Right kidney (tissue), 9 donors: ENCODE data around the gene HIGD1B.
A peak's percentile ranks its signal among the peaks of the same experiment; 100 is the strongest.
"Not testable (repeated sequence)": the region's sequence is repeated elsewhere in the genome, so short reads cannot be mapped to it uniquely, and the experiment has no call there.

ENCODE experiments used
- DNase-seq: peaks from one replicate; pipeline ENCODE4 v3.0.0-alpha.2; 2016
- long read RNA-seq, 8 donors: transcript quantifications; one replicate each; lab custom pipeline, GENCODE V29; 2026

HIGD1B gene
- long read RNA-seq, donor 1, partial matches to known transcripts = 0 of 2 reads
- long read RNA-seq, donor 1, other reads (novel, unspliced or antisense) = 0 of 2 reads
- long read RNA-seq, donor 2, partial matches to known transcripts = 0 of 2 reads
- long read RNA-seq, donor 2, other reads (novel, unspliced or antisense) = 0 of 2 reads
- long read RNA-seq, donor 3, partial matches to known transcripts = 39 of 44 reads
- long read RNA-seq, donor 3, other reads (novel, unspliced or antisense) = 5 of 44 reads
- long read RNA-seq, donor 4 = 0 reads
- long read RNA-seq, donor 5 = 0 reads
- long read RNA-seq, donor 6 = 0 reads
- long read RNA-seq, donor 7 = 0 reads
- long read RNA-seq, donor 8, partial matches to known transcripts = 0 of 2 reads
- long read RNA-seq, donor 8, other reads (novel, unspliced or antisense) = 0 of 2 reads

DNA sequence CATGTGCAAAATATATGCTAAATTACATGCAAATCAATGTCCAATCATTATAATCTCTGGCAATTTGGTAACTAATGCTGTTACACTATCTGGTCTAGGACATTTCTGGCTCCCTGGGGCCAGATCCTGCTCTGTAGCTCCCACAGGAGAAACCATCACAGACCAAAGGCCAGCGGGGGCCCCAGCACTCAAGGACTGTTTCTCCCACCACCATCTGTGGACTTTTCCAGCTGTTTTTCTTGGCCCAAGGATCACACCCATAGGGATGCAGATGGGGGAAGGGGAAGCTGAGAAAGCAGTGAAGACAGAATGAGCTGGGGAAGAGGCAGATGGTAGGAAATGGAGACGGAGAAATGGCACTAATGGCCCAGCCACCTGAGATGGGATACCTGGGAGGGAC lies at the start of gene HIGD1B:
Gene HIGD1B (plus strand): TSS at position 298 of the 400 bp plus-strand sequence. CDS start 270 bp downstream, outside the sequence.
- DNase-seq = no peak

DNA sequence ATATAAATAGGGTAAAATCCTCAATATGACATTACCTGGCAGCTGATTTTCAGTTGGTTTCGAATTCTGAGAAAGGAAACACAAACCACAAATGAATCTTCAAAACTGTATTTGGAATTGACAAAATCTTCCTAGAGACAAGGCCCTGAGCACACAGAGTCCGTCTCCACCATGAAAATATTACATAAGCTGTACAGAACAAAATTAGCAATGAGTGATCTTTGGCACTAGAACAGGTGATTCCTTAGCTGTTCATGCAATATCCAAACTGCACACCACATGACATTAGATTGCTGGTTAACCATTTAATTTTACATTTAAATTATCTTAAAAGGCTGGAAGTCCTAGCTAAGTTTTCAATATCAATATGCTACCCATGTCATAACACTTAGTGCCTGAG lies 49.3 kb upstream of the HIGD1B start:
- DNase-seq = no peak

DNA sequence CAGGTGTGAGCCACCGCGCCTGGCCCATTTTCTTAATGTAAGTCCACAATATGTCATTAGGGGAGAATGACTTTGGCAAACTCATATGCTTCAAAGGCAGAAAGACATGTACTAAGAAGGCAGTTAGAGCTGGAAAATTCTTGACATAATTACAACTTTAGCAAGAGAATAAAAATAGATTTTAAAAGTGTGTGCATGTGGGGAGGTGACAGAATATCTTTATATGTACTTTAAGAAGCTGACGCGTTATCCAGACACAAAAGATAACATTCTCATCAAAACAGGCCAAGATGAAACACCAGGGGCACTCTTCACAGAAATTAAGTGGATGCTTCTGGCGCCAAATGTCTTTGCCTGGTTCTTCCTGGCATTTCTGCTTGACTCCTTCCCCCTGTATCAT lies 45.8 kb upstream of the HIGD1B start:
- no peak for DNase-seq

DNA sequence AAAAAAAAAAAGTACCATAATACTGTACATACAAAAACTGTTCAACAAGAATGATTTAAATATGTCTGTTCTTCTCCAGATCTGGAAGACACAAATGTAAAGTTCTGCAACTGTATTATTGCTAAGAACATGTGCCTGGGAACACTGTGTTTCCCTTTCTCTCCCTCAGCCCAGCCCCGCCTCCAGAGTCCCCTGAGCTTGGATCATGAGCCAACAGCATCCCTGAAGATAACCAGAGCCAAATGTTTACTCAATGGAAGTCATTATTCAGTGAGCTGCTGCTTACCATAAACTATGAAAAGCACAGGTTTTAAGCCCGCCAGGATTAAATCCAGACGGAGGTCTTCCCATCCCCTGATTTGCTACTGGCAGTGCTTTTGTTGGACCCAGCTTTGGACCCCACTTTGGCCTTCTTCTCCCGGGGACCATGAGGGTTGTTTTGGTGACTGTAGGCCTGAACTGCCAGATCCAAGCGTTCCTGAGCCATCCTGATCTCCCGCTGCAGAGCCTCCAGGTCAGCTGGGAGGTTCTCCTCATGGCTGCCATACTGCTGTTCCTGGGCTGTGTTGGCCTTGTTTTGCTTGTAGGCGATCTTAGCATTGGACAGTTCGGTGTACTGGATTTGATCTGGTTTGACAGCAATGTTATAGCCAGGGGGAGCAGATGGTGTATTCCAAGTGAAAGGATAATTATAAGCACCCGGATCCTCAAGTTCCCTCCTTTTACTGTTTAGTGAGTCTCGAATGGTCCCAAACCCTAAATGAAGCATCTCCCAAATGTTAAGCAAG lies 43.2 kb upstream of the HIGD1B start:
- no peak for DNase-seq

DNA sequence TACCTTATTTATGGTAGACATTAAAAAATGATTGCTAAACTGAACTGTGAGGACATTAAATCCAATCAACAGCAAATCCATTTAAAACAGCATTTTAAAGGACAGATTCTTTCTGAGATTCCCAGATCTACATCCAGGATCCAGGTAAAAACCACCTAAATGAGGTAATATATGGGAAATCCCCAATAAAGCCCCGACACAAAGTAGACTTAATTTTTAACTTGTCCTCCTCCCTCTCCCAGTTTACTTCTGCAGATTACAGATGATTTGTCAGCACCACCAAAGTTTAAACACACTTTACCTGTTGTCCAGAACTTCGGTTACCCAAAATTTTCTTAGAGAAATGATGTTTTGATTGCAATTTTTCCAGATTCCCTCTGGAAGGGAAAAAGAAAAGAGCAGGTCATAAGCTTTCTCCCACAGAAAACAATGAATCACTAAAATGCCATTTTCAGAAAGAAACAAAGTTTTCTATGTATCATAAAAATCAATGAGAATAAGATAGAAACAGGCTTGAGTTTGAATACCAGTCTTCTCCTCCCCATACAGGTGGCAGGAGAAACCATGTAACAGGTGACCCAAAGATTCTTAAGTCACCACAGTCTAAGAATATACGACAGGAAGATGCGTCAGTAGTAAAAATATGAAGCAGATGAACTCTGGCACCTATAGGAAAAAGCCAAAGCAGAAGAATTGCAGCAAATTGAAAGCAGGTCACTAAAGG lies 40.4 kb upstream of the HIGD1B start:
- DNase-seq = no peak

DNA sequence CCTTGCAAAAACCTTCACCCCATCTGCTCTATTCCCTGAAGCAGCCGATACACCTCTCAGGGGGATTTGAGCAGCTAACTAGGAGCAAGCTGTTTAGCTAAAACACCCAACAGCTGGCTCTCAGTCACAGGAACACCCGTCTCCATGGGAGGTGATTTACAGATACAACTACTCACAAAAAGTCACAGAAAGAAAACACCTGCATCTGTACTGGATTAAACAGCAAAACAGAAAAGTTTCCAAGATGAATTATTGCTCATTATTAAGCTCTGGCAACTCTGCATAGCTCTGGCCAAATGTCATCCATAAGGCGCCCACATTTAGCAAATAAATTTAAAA lies 39.9 kb upstream of the HIGD1B start:
- DNase-seq = no peak

DNA sequence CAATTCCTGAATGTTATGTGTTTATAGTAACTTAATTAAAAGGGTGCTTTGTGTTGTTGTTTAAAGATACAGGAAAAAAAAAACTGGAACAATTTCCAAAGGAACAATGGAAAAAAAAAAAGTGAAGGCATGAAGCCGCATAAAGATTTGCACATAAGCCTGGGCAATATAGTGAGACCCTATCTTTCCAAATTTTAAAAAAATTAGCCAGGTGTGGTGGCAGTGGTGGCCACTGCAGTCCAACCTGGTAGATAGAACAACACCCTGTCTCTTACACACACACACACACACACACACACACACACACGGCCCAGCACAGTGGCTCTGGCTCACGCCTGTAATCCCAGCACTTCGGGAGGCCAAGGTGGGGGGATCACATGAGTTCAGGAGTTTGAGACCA lies 39.5 kb upstream of the HIGD1B start:
- no peak for DNase-seq

DNA sequence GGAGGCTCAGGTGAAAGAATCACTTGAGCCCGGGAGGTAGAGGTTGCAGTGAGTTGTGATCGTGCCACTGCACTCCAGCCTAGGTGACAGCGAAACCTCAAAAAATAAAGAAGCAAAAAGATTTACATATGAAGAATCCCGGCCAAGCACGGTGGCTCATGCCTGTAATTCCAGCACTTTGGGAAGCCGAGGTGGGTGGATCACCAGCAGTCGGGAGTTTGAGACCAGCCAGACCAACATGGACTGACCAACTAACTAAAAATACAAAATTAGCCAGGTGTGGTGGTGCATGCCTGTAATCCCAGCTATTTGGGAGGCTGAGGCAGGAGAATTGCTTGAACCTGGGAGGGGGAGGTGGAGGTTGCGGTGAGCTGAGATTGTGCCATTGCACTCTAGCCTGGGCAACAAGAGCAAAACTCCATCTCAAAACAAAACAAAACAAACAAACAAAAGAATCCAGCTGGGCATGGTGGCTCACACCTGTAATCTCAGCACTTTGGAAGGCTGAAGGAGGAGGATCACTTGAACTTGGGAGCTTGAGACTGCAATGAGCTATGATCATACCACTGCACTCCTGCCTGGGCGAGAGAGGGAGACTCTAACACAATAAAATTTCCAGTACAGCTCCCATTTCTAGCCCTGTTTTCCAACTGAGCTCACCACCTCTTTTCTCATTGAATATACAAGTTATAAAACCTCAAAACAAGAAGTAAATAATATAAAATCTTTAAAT lies 38.9 kb upstream of the HIGD1B start:
- not testable (repeated sequence) for DNase-seq

DNA sequence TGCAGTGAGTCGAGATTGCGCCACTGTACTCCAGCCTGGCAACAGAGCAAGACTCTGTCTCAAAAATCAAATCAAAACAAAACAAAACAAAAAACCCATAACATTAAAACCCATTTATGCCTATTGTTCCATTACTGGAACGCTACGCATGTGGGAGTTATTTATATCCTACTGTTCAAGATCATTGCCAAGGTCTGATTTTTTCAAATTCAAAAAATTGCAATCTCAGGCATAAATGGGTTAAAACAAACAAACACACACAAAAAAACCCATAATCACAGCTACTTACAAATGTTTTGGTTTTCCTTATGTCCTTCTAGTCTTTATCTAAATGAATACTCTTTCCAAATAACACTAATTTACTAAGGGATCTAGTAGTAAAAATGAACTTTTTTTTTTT lies 35.4 kb upstream of the HIGD1B start:
- no peak for DNase-seq

DNA sequence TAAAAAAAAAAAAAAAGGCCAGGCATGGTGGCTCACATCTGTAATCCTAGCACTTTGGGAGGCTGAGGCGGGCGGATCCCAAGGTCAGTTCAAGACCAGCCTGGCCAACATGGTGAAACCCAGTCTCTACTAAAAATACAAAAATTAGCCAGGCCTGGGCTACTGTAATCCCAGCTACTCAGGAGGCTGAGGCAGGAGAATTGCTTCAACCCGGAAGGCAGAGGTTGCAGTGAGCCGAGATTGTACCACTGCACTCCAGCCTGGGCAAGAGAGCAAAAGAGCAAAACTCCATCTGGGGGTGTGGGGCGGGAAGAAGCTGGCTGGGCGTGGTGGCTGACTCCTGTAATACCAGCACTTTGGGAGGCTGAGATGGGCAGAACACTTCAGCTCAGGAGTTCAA lies 29.2 kb upstream of the HIGD1B start:
- not testable (repeated sequence) for DNase-seq

DNA sequence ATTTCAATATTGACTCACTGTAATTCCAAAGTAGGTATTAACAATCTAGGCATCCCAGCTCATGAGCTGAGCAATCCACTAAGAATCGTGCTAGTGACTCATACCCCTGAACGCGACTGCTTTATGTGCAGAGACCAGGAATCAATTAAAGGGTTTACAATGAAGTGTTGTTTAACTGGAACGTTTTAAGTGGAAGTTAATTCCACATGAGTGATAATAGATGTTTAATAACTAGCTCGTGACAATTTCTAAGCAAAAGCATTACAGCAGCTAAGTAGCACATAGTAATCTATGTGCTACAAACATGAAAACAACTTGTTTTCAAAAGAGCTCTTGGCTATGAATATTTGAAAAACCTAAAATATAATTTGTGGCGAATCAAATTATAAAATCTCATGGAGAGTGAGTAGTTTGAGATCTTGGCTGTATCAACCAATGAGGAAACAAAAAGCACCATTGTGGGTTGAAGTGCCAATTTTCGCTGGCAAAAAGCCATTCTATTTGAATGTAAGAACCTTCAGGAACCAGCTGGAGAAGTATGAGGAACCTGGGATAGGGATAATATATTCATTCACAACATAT lies 27.0 kb upstream of the HIGD1B start:
- DNase-seq = no peak

DNA sequence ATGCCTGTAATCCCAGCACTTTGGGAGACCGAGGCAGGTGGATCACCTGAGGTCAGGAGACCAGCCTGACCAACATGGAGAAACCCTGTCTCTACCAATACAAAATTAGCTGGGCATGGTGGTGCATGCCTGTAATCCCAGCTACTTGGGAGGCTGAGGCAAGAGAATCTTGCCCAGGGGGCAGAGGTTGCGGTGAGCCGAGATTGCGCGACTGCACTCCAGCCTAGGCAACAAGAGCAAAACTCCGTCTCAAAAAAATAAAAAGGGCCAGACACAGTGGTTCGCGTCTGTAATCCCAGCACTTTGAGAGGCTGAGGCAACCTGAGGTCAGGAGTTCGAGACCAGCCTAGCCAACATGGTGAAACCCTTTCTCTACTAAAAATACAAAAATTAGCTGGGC lies 22.4 kb upstream of the HIGD1B start:
- DNase-seq = not testable (repeated sequence)

DNA sequence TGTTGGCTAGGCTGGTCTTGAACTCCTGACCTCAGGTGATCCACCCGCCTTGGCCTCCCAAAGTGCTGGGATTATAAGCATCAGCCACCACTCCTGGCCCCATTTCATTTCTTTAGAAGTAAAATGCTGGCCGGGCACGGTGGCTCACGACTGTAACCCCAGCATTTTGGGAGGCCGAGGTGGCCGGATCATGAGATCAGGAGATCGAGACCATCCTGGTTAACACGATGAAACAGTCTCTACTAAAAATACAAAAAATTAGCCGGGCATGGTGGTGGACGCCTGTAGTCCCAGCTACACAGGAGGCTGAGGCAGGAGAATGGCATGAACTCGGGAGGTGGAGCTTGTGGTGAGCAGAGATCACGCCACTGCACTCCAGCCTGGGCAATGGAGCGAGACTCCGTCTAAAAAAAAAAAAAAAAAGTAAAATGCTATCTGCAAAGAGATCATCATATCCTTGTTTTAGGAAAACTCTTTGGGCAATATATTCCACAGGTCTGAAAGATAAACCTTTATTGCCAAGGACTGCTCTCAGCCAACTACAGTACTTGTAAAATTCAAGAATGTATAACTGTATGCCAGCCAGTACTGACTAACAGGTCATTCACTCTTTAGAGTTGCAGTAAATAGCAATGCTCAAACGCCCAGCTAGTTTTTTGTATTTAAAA lies 21.4 kb upstream of the HIGD1B start:
- no peak for DNase-seq

DNA sequence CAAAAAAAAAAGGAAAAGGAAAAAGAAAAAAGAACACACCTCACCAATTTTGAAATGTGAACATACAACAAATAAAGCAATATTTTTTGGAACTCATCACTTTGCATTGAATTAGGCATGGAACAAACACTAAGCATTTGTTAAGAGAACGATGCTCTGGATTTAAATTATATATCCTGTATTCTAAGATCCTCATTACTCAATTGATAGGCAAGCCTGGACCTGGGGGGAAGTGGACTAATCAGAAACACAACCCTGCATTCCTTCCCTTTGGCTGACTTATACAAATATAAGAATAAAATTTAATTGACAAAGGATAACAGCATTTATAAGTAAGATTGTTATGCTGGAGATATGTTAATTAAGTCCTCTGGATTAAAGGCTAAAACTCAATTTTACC lies 19.8 kb upstream of the HIGD1B start:
- no peak for DNase-seq

DNA sequence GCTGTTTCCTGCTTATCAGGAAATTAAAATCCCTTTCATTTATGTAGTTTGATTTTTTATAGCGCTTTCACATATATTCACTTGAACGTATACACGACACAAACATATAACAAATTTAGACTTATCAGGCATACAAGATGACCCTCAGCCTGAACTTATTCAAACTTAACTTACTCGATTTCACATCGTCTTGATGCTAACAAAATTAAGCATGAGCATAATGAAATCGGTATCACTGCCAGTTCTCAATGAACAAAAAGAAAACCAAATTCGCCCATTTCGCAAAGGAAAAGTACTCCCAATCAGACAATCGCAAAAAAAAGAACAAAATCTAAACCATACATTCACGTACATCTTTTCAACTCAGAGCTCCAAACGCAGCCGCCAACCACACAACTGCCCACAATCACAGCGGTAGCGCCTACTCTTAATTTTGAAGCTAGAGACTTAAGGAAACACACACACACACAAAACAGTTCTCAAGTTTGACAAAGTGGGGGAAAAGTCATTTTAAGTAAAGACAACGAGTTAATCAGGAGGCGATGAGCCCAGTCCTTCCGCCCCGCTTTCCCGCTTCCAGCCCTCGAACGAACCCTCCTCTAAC lies 18.7 kb upstream of the HIGD1B start:
- DNase-seq = no peak

DNA sequence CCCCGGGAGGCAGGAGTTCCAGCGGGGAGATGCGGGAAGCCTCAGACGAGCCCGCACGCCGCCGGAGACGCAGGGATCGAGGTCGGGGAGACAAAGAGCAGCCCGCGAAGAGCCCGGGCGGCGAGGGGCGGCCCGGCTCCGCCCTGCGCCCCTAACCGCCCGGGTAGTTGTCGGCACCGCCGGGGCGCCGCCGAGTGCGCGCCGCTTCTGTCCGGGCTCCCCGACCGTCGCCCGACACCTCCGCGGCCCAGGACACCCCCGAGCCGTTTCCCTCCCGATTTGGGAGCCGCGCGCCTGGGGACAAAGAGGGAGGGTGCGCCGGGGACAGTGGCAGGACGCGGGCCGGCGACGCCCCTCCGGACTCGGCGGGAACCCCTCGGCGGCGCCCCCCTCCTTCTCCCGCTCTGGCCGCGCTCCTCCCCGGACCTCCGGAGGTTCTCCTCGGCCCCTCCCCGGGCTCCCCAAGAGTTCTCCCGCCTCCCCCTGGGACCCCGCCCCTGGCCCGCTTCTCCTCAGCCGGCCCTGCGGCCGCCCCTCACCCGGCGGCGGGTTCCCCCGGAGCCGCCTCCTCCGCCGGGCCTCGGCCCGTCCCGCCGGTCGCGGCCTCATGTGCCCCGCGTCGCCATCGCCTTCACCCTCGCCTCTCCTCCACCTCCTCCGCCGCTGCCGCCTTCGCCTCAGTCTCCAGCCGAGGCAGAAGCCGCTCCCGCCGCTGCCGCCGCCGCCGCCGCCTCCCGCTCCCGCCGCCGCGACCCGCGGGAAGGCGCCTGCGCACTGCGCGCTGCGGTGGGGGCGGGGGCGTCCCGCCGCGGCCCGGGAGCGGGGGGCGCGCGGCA lies 17.9 kb upstream of the HIGD1B start, which contains the start of gene GJC1:
Gene GJC1 (minus strand): TSS at position 765 of the 836 bp plus-strand sequence. CDS start 24,470 bp downstream, outside the sequence.
- peak; percentile 87 for DNase-seq

DNA sequence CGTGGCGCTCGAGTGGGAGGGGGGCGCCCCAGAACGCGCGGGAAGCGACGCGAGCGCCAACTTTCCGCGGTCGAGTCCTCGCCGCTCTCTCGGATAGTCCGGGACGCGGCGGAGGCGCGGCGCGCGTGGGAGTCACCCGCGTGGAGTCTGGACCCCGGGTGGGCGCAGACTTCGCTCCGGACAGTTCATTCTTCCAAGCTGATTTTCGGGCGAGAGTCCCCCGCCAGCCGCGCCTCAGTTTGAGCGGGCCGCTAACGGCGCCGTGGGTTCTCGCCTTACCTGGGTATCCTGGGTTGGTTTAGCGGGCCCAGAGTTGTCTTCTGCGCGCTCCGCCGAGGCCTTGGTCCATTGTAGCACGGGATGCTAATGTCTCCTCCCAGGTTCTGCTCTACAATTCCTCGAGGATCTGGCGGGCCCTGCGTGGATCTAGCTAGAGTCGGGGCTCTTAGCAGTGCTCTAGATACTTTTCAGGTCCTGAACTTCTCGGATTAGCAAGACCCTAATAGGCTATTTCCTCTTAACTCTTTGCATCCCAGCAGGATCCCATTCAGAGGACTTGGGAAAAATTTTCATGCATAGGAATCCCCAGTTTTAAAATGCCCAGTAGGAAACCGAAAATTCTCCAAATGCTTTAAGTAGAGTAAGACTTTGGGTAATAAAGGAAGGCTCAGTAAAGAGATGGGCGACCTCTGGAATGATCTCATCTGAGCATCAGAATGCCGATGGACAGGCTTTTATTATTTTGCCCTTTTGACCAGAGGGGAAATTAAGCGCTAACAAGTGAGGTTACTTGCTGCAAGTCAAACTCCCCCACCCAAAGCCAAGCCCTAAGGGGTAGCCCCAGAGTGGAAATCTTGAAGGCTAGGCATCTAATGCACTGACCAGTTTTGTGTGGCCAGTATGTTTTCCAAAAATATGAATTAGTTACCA lies 17.1 kb upstream of the HIGD1B start:
- peak; percentile 77 for DNase-seq

DNA sequence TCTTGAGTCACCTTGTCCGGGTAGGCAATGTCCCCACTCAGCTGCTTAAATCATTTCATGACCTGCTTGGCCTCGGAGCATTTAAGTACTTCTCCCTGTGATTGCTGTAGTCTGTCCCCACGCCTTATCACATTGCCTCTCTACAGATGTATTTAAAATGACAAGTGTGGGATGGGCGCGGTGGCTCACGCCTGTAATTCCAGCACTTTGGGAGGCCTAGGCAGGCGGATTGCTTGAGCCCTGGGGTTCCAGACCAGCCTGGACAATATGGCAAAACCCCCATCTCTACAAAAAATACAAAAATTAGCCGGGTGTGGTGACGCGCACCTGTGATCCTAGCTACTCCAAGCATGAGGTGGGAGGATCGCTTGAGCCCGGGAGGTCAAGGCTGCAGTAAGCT lies 16.3 kb upstream of the HIGD1B start:
- DNase-seq = no peak

DNA sequence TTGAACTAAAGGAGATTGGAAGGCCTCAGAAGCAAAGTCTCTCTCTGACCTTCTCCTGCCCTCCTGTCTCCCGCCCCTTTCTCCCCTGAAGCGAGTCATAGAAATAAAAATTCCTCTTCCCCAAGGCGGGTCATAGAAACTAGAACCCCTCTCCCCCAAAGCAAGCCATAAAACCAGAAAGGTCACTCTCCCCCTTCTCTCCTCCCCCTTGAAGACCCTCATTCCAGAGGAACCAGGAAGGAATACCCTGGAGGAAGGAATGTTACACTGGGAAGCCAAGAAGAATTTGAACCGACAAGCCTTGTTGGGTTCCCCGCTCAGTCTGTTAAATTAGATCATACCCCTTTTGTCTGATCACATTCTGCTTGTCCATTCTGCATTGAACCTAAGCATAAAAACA lies 14.9 kb upstream of the HIGD1B start:
- peak; percentile 28 for DNase-seq
